G401 (cell line): ENCODE data around the gene TSPEAR. TPM values are rescaled to one million over a fixed set of nuclear protein-coding genes. Genes with fewer than 3 reads are reported as not detected.
"Not testable (repeated sequence)": the region's sequence is repeated elsewhere in the genome, so short reads cannot be mapped to it uniquely, and the experiment has no call there.

ENCODE experiments used
- DNase-seq: peaks from one replicate; pipeline ENCODE4 v3.0.0-alpha.2; 2015; ENCODE audit warnings: low spot score
- in situ Hi-C: cut with HindIII; loops from 2 replicates; pipeline ENCODE4 v1.10.0; 2016; ENCODE audit warnings: low sequenced_read_pairs, mixed read lengths
- total RNA-seq: library from RNA; depleted of rRNA; stranded (reverse); fragments of >200 nt; shearing (Covaris generic); gene quantifications from 2 replicates; pipeline ENCODE4 v1.2.3, GENCODE V29; 2014

The TSPEAR gene
- total RNA-seq, 1 experiment from 2014 or later = not detected

DNA sequence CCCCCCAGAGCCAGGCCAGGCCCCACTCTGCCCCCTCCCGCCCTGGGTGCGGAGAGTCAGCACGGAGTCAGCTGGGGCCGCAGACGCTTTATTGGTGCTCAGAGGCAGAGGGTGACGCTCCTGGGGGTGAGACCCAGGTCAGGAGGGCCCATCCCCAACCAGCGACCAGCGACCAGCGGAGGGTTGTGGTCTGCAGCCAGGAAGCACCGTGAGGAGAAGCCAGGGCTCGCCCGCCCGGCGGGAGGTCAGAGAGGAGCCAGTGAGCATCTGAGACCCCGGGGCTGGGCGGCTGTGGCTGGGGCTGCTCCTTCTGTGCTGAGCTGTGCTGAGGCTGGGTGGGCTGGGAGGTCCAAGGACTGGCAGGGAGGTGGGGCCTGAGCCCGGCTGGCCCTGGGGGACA, 161.1 kb downstream of the TSPEAR start:
- DNase-seq, in situ Hi-C loops: not testable (repeated sequence)

DNA sequence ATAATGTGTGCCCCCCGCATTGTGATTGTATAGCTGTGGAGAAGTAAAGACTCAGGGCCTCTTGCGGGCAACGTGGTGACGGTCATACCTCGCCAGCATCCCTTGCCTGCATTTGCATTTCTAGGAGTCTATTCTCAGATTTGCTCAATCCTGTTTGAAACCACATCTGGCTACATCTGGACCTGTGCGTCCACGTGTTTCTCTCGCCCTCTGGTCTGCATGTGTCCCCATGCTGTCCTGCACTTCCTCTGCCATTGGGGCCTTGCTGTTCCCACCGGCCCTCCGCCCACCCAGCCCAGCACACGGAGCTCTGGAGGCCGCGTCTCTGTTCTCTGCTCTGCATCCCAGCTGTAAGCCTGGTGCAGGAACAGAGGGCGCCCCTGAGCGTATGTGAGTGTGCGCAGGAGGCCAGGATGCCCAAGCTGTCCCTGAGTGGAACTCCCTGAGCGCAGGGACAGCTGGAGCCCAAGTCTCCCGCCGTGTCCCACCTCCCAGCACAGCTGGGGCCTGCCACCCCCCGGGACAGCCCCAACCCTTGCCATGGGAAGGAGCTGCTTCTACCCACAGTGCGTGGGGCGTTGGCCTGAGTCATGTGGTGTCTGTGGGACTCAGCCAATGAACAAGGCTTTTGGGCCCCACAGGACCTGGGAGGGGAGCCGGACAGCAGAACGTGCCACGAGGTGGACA, 161.7 kb downstream of the TSPEAR start:
- in situ Hi-C loops = no loop called here

DNA sequence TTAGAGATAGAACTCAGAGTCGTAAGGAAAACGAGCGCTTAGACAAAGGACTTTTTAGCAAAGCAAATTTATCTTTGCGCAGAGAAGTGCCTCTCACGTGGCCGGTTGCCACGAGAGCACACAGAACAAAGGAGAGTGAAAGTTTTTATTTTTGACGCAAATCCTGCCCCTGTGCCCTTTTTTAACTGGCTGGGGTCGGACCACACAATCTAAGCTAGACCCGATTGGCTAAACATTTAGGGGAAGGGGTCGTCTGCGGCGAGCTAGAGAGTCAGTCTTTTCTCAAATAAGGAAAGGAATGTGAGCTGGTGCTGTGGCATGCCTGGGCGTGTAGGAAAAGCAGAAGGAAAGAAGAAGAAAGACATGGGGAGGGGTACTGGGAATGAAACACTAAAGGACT, 162.4 kb downstream of the TSPEAR start:
- in situ Hi-C loops = no loop called here
- DNase-seq = no peak

More for the DNA sequence above, 161.7 kb downstream of the TSPEAR start:
- DNase-seq = no peak

DNA sequence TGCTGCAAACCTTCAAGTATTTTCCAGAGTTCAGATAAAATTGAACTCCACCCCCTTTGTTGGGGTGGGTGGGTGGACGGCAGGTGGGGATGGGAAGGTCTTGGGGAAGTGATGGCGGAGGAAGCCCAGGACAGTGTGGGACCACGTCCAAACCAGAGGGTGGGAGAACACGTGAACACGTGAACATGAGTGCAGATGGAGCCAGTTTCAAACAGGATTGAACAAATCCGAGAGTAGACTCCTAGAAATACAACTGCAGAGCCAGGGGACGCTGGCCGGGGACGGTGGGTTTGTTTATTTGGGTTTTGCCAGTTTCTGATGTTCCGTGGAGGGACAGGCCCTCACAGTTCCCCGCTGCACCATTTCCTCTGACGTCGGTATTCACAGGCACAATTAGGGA, 163.0 kb downstream of the TSPEAR start:
- in situ Hi-C loops = no loop called here
- DNase-seq = no peak

DNA sequence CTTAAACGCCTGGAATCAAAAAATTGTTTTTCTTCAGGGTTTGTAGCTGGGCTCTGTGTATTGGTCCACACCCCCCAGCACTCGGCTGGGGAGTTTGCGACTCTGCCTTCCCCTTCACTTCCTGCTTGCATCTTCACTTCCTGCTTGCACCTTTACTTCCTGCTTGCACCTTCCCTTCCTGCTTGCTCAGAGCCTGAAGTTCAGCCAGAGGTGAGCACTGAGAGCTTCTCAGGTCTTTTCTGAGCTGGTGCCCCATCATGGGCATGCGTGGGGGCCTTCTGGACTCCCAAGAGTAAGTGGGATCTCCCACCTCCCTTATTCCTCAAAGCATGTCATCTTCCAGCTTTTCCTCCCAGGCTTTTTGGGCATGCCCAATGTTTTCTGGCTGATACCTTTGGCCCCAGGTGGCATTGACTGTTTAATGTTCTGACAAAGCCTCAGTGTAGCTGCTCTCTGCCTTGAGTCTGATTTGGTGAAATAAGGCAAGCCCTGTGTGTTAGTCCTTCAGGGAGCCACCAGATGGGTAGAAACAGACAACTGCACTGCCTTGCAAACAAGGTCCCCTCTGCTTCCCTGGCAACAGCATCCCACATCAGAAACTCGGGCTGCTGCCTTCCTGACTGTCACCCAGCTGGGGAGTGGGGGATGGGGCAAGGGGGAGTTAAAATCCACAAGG, 163.6 kb downstream of the TSPEAR start:
- no peak for DNase-seq
- in situ Hi-C loops = no loop called here

DNA sequence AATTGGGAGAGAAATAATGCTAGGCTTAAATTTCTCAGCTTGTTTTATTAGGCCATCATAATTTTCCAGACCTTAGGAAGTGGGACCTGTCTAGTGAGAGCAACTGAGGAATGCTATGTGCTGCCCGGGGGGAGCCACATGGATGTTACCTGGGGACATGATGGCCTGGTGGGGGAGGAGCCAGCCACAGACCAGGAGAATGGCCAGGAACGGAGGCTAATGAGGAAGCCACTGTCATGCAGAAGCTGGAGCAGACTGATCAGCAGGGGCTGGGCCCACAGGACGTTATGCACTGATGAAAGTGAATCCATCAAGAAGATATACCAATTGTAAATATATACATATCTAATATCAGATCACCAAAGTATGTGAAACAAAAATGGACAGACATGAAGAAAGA, 166.8 kb downstream of the TSPEAR start:
- in situ Hi-C loops = no loop called here
- DNase-seq = no peak

DNA sequence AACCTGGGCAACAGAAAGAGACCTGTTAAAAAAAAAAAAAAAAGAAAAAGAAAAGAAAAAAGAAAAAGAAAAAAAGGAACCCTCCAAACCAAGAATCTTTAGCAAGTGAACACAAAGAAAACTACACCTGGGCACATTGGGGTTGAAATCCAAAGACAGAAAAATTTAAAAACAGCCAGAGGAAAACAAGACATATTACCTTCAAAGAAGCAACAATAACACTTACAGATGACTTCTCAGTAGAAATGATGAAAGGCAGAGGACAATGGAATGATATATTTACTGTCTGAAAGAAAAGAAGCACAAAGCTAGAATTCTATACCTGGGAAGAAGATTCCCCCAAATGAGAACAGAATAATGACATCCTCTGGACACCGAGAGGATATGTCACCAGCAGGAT, 168.7 kb downstream of the TSPEAR start:
- DNase-seq = no peak

DNA sequence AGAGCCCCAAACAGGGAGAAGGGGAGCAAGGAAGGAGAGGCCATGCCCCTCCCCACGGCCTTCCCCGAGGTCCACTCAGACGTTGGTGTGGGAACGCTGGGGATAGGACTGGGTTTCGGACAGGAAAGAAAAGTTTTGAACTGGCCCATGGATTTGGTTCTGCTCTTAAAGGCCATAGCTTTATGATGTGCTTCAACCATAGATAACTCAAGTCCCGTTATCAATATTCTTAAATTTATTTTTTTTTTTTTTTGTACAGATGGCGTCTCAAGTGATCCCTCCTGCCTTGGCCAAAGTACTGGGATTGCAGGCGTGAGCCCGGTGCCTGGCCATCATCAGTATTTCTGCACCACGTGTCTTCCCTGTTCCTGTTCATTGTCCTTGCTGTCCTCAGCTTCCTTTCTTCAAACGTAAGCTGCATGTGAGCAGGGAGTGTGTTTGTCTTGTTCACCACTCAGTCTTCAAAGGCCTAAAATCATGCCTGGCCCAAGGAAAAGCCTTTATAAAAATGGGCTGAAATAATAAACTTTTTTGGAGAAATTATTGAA, 170.6 kb downstream of the TSPEAR start:
- in situ Hi-C loops = no loop called here
- DNase-seq = no peak

More for the DNA sequence above, 168.7 kb downstream of the TSPEAR start:
- in situ Hi-C loops = no loop called here

DNA sequence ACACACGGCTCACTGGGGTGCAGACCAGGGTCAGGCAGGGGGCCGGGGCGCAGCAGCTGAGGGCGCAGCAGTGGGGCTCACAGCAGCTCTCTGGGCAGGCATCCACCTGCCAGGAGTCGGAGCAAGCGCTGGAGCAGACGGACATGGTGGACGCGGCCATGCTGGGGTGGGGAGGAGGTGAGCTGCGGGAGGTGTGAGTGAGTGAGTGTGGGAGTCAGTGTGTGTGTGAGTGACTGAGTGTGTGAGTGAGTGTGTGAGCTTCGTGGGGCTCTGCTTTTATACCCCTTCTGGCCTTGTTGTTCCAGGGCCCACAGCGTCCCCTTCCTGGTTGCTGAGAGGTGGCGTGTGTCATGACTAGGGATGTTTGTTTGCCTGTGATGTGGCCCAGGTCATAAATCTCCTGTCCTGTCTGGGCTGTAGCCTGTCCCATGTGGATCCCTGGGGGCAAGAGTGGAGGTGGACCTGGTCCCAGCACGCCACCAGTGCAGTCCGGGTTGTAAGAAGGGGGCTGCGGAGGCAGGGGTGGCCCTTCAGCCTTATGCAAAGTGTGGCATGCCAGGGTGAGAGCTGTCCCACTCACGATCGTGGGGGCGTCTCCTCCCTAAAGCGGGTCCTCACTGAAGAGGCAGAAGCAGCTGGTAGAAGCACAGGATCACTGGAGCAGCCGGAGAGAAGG, 171.2 kb downstream of the TSPEAR start, which contains the start of gene KRTAP10-1:
TSS of gene KRTAP10-1 (minus strand) at position 205 of the 676 bp plus-strand sequence. CDS start at position 160, 45 bp downstream.
- in situ Hi-C loops = no loop called here
- no peak for DNase-seq

DNA sequence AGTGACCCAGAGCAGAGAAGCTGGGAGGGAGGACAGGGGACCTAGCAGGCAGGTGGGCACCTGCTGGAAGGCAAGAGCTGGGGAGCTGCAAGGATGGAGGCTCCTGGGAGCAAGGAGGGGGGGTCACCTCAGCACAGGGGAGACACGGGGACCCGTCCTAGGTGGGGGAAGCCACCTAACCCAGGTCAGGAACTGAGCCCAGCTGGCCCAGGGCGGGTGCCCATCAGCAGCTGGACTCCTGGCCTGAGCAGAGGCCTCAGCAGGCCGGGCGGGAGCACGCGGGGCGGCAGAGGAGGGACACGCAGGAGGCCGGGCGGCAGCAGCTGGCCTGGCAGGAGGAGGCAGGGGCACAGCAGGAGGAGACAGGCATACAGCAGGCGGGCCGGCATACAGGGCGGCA, 172.3 kb downstream of the TSPEAR start:
- no peak for DNase-seq
- in situ Hi-C loops = no loop called here

DNA sequence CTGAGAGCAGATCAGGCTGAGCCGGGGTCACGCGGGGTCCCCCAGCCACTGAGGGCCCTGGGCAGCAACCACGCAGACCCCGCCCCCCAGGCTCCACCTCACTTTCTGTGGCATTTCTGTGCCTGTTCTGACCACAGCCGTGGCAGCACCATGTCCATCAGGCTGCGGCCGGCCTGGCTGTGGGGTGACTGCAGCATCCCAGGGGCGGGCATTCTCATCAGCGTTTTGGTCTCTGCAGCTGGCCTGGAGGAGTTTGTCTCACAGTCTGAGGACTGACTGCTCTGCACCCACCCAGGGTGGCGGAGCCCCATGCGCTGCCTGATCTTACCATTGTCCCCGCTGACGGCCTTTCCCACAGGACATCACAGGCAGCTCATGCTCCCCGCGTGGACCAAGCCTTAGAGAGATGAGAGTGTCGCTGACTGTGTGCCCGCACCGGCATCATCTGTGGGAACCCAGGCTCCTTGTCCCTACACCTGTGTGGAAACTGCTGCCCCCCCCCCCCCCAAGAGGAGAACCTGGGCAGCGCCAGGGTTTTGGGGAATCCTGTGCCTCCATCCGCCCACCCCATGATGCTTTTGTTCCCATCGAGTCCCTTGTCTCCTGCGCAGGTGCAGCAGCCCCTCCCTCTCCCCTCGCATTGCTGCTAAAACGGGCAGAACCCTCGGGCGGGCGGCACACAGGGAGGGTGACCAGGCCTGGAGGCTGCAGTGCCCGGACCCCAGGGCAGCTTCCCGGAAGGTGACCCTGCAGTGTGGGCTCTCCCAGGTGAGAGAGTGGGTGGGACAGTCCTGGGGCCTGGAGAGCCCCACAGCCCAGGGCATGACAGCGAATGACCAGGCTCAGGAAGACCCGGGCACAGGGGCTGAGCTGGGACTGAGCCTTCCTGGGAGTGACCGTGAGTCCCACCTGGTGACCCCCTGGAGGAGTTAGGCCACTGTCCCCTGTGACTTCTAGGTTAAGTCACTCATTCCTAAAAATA, 173.2 kb downstream of the TSPEAR start:
- DNase-seq = no peak
- in situ Hi-C loops = no loop called here

DNA sequence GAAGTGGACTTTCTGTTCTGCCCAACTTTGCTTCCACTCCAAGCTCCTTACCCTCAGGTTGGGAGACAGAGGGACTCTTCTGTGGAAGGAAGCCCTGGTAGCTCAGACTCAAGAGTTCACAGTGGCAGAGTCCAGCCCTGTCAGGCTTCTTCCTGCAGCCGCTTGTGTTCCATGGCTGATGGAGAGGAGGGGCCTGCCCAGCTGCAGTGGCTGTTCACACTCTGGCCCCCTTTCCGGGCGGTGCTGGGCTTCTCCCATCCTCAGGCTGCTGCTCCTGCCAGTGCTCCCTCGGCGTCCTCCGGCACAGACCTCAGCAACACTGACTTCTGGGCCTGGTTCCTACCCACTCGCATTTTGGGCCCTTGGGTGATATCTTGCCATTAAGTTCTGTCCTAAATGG, 175.4 kb downstream of the TSPEAR start:
- DNase-seq = no peak
- in situ Hi-C loops = no loop called here

DNA sequence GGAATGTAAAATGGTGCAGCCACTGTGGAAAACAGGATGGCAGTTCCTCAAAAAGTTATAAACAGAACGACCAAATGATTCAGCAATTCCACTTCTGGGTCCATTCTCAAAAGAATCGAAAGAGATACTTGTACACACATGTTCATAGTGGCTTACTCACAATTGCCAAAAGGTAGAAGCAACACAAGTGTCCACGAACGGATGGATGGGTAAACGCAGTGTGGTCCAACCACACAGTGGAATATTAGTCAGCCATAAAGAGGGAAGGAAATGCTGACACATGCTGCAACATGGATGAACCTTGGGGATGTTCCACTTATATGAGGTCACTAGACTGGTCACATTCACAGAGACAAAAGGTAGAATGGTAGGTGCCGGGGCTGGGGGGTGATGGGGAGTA, 176.7 kb downstream of the TSPEAR start:
- in situ Hi-C loops = no loop called here
- no peak for DNase-seq

DNA sequence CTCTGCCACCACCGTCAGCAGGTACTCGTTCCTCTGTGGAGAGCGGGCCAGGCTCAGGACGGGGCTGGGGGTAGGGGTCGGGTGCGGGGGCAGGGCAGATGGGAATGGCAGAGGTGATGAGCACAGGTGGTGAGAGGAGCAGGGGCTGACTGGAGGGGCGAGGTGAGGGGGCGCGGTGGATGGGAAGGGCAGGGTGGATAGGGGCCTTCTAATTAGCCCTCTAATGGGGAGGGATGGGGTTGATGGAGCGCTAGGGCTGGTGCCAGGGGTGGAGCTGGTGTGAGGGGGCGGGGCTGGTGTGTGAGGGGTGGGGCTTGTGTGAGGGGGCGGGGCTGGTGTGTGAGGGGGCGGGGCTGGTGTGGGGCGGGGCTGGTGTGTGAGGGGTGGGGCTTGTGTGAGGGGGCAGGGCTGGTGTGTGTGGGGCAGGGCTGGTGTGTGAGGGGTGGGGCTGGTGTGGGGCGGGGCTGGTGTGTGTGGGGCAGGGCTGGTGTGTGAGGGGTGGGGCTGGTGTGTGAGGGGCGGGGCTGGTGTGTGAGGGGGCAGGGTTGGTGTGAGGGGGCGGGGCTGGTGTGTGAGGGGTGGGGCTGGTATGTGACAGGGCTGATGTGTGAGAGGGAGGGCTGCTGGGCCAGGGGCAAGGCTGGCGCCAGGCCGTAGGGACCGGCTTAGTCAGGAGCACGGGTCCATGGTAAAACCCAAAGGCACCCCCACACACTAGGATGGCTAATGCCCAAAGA, 177.3 kb downstream of the TSPEAR start:
- in situ Hi-C loops = no loop called here
- DNase-seq = no peak

DNA sequence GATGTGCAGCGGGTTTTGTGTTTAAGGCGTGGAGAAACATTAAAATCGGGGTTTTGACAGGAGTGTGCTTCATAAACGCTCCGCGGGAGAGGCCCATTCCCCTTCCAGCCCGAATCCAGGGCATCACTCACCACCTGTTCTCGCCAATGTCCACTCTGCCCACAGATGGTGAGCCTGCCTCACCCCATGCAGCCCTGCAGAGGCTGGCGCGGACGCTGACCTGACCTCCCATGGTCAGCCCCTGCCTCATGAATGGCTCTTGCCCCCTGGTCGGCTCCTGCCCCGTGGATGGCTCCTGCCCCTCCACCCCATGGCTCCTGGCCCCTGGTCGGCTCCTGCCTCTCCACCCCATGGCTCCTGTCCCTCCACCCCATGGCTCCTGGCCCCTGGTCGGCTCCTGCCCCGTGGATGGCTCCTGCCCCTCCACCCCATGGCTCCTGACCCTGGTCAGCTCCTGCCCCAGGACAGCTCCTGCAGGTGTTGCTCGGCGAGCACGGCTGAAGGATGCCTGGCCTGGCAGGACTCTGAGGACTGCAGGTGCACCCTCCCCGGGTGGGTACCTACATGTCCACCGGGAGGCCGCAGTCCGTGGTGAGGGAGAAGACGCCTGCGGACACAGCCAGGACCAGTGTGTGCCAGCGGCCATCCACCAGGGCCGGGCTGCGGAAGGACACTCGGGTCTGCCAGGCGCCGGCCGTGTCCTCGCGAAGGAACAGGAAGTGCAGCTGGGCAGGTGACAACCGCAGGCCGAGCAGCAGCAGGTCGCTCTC, 178.1 kb downstream of the TSPEAR start:
- in situ Hi-C loops = no loop called here

DNA sequence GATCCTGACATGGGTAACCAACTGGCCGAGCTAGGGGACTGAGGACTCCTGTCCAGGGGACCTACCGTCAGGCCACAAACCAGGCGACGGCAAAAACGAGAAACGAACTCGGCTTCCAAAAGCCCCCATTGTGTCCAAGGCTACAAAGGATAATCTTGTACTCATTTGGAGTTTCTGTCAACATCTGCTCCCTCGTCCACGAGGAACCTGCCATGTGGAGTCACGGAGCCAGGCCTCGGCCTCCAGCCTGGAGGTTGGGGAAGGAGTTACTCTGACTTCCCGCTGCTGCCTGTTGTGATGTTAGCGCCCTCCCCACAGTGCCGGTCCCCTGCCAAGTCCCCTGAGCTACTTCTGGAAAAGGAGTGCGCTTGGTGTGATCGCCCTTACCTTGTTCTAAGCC, 178.7 kb downstream of the TSPEAR start:
- no peak for DNase-seq
- in situ Hi-C loops = no loop called here

More for the DNA sequence above, 178.1 kb downstream of the TSPEAR start:
- DNase-seq = no peak
